ENCODE results near the gene DNAH6.

DNAH6 gene

DNA sequence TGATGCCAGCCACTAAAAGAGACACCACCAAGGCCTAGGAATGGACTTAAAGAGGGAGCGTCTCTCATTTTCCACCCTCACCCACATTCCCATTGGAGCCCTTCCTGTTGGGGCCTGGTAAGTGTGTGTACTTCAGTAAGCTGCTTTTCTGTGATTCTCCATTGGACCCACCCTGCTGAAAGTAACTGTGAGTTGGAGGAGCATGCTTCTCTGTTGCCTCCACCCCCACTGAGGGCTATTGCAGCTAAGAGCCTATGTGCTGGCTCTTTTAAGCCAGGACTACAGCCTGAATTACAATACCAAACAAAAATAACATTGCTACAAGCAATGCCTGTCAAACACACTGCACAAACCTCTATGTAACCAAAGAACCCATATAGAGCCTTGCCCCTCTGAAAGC is 283.5 kb downstream of the DNAH6 start:
- DNase-seq (ENCODE audit: low spot score), result no peak

DNA sequence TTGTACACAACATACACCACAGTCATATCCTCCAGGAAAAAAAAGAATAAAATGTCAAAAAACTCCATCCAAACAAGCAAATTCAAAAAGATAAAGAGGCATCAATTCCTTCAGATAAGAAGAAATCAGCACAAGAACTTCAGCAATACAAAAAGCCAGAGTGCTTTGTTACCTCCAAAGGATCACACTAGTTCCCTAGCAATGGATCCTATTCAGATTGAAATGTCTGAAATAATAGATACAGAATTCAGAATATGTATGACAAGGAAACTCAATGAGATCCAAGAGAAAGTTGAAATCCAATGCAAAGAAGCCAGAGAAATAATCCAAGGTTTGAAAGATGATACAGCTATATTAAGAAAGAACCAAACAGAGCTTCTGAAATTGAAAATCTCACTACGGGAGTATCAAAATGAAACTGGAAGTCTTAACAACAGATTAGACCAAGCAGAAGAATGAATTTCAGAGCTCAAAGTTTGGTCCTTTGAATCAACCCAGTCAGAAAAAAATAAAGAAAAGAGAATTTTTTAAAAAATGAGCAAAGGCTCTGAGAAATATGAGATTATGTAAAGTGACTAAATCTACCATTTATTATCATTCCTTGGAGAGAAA is 284.0 kb downstream of the DNAH6 start:
- DNase-seq (ENCODE audit: low spot score), result no peak

DNA sequence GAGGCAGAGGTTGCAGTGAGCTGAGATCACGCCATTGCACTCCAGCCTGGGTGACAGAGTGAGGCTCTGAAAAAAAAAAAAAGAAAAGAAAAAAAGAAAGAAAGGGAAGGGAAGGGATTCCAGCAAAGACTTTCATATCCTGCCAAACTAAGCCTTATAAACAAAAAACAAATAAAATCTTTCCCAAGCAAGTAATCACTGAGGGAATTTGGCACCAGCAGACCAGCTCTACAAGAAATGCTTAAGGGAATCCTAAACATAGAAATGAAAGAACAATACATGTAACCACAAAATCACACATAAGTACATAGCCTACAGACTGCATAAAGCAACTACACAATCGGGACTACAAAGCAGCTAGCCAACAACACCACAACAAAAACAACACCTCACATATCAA is 285.5 kb downstream of the DNAH6 start:
- no peak for DNase-seq (ENCODE audit: low spot score)

DNA sequence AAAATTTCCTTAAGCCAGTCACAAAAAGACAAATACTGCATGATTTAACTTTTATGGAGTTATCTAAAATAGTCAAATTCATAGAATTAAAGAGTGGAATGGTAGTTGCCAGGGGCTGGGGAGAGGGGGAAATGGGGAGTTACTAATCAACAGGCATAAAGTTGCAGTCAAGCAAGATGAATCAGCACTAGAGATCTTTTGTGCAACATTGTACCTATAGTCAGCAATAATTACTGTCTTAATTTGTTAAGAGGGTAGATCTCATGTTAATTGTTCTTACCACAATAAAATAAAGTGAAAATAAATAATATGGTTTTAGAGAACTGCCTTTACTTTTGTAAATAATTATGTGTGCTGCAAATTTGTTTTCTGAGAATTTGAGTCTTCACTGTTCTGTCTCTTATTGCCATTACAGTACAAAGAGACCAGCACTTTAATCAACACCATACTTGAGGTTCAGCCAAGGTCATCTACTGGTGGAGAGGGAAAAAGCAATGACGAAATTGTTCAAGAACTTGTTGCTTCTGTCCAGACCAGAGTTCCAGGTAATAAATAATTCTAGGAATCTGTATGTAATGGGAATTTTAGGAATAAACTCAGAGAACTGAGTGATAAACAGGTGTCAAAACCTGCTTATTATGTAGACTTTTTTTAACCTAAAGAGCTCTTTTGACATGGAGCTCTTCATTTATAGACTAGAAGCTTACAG is 289.1 kb downstream of the DNAH6 start:
- DNase-seq (ENCODE audit: low spot score), result no peak

DNA sequence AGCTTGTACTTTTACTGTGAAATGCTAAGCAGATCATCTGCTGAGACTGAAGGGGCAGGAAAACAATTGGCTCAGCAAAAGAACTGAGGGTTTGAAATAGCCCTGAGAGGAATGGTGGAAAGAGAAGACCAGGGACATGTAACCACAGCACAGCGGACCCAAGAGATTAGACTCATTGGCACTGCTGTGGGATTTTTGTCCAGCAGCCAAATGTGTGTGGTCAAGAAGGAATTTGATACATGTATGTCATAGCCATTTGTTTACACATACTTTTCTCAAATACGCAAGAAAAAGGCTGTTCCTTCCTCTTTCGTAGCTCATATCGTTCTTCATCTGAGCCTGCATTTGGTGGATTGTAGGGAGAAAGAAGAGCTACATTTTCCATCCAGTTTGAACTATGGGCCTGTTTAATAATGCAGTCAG is 290.8 kb downstream of the DNAH6 start:
- DNase-seq (ENCODE audit: low spot score), result no peak

DNA sequence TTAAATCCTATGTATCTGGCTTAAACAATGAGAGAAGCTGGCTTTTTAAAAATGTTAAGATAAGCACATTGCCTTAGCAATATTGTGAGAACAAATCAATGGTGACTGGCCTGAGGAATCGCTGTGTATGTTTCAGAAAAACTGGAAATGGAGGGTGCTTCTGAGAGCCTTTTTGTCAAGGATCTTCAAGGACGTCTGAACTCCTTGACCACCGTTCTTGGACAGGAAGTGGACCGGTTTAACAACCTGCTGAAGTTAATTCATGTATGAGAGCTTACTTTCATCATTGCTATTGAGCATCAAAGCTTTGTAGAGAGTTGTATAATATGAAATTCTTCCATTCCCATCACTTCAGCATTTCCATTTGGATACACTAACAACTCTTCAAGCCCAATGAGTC is 292.0 kb downstream of the DNAH6 start:
- no peak for DNase-seq (ENCODE audit: low spot score)

DNA sequence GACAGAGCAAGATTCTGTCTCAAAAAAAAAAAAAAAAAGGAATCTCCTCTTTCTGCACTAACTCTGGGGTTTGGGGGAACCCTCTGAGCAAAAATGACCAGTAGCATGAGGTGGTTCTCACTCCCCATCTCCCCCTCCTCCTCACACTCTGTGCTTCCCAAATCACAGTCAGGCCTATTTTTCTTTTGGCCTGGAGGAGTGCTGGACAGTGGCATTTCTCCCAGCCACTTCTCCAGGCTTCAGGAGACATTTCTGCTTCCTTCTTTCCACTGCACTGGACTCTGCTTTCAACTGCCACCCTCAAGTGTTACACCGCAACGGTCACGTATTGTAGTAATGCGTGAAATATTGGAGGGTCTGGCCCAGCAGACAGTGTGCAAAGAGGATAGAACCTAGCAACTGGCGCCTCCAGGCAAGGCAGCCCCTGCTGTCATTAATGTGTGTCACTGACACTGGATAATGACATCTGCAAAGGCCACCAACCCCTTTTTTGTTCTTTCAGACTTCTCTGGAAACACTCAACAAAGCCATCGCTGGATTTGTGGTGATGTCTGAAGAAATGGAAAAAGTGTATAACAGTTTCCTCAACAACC is 295.6 kb downstream of the DNAH6 start:
- no peak for DNase-seq (ENCODE audit: low spot score)

DNA sequence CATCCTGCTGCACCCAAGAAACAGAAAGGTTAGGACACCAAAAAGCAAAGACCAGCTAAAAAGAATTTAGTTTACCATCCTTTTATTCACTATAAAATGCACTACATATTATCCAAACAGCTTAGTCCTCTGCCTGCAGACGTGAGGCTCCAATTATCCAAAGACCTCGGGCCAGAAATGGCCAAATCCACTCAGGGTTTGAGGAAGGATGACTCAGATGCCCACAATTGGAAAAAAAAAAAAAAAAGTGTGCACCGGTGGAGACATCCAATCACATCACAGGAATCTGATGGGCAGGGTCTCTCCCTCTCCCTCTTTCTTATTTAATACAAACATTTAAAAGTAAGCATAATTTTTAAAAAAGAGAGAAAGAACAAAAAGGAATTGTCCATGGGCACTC is 298.8 kb downstream of the DNAH6 start:
- DNase-seq (ENCODE audit: low spot score), result no peak

DNA sequence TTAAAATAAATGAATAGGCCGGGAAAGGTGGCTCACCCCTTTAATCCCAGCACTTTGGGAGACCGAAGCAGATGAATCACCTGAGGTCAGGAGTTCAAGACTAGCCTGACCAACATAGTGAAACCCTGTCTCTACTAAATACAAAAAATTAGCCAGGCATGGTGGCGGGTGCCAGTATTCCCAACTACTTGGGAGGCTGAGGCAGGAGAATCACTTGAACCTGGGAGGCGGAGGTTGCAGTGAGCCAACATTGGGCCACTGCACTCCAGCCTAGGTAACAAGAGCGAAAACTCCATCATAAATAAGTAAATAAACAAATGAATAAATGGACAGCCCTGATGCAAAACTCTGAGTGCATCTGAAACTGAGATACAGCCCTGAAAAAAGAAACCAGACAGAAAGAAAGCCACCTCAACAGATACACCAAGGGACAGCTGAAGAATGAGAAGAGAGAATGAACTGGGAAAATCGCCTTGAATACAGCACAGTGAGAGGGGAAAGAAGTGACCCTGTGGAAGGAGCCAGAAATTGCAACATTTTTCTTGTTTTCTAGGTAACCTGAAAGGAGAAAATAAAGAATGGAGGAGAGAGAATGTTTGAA is 300.2 kb downstream of the DNAH6 start:
- no peak for DNase-seq (ENCODE audit: low spot score)

DNA sequence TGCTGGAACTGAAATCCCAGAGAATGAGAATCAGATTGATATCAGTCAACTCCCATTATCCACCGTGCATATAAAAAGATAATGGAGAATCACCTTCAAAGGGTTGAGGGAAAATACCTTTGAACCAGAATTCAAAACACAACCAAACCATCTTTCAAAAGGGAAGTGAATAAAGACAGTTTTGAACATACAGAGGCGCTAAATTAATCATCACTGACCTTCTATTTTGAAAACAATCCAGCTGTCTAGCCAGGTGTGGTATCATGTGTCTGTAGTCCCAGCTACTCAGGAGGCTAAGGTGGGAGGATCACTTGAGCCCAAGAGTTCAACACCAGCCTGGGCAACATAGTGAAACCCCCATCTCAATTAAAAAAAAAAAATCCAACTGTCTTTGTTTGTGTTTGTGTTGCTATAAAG is 300.9 kb downstream of the DNAH6 start:
- DNase-seq (ENCODE audit: low spot score), result no peak

DNA sequence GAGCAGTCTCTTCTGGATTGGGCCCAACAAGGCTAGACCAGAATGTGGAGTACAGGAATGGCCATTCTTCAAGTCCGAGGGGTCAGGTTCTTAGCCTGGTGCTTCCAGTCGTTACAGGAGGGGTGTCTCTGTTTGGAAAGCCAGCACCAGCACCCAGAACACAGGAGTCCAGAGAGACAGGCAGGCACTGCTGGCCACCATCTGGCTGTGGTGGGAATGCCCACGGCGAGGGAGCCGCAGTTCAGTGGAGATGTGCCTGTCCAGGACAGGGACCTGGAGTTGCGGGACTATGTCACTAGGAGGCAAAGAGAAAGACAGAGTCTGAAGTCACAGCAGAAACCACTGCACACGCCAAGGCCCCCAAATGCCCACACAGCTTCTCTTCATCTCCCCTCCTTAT is 305.5 kb downstream of the DNAH6 start:
- DNase-seq (ENCODE audit: low spot score), result no peak

DNA sequence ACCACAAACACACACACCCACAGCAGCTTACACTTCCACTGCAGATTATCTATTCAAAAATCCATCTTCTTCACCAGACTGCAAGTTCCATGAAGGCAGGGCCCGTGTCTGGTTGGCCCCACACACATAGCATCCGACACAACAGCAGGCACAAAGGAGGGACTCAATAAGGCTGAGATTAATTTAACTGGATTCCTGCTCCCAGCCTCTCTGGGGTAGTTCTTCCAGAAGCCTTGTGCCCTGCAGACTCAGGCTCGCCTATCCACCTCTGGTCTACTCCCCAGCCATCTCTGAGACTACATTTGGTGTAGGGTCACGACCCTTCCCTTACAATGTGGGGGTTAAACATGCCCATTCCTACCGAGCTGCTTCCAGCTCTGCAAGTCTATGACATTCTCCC is 306.9 kb downstream of the DNAH6 start:
- no peak for DNase-seq (ENCODE audit: low spot score)

DNA sequence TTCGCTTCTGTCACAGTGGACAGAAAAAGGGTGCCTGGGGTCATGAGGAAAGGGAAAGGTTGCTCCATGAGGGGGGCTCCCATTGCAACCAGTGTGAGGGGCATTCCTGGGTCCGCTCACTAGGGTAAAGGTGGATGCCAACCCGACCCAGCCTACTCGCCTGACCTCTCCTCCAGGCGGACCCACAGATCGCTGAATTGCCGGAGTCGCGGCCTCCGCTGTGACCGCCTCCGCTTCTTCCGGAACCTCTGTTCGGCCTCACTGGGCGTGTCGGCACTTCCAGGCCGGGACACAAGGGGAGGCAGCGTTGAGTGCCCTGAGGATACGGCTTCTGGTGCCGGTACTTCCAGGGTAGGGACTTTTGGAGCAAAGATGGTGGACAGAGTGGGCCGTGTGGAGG is 307.5 kb downstream of the DNAH6 start:
- no peak for DNase-seq (ENCODE audit: low spot score)

DNA sequence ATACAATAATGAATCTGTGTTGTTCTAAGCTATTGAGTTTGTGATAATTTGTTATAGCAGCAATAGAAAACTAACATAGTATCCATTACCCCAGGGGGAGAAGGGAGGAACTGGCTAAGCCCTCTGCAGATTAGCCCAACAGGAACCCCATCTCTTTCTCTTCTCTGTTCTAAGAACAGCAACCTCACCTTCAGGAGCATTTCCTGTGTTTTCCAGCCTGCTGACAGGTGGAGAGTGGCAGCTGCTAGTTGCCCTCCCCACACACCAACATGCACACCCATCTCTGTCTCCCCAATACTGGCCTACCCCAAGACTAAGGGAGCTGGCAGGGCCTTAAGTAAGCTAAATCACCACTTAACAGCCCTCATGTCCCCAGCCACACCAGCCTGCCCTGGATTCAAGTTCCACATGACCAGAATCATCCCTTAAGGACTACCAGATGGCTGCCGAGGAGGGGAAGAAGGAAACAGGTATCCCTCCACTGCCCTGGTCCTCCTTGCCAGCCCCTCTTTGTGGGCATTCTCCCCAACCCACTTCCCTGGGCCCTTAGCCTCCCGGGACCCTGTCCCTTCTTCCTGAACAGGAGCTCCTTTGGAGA is 311.8 kb downstream of the DNAH6 start:
- DNase-seq (ENCODE audit: low spot score), result no peak

DNA sequence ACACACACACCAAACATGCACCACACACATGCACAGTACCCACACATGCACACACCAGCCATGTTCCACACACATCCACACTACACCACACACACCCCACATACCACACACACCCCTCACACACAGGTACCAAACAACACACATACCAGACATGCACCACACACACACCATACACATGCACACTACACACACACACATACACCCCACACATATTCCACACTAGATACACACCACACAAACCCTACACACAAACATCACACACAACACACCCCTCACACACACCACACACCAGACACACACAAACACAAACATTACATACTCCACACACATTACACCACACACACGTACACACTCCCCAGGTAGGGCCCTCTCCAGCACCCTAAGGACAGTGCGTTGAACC is 313.4 kb downstream of the DNAH6 start:
- no peak for DNase-seq (ENCODE audit: low spot score)

DNA sequence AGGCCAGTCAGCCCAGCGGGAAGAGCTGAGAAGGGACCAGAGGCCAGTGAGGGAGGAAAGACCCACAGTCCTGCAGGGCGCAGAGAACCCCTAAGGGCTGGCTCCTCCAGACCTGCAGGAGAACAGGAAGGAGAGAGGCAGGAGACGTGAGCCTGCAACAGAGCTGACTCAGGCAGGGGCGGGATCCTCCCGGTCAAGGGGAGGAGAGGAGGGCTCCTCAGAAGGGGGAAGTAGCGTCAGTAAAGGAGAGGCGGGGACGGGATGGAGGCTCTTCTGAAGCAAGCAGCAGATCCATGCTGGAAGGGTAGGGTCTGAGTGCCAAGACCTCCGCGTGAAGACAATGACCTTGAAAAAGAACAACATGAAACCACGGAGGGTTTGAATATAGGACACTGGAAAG is 313.8 kb downstream of the DNAH6 start:
- DNase-seq (ENCODE audit: low spot score), result no peak

DNA sequence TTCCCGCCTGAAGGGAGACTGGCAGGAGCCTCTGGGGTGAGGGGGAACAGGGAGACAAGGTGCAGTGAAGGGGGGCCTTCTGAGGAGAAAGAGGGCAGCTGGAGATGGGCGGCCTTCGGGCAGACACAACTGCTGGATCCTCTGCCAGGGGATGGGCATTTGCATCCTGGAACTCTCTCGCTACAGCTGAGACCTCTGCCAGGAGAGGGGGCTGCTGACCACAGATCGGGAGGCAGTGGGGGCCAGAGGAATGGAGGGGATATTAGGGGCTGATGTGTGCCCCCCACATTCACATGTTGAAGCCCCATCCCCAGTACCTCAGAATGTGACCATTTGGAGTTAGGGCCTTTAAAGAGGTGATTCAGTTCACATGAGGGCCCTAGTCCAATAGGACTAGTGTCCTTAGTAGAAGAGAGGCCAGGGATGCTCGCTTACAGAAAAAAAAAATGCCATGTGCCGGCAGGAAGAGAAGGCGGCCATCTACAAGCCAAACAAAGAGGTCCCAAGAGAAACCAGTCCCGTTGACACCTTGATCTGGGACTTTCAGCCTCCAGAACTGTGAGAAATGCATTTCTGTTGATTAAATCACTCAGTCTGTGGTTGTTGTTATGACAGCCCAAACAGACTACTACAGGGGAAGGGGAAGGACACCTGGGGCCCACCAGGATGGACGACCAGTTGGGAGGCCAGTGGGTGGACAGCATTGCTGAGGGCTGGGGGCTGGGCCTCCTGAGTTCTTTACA is 314.6 kb downstream of the DNAH6 start:
- no peak for DNase-seq (ENCODE audit: low spot score)

DNA sequence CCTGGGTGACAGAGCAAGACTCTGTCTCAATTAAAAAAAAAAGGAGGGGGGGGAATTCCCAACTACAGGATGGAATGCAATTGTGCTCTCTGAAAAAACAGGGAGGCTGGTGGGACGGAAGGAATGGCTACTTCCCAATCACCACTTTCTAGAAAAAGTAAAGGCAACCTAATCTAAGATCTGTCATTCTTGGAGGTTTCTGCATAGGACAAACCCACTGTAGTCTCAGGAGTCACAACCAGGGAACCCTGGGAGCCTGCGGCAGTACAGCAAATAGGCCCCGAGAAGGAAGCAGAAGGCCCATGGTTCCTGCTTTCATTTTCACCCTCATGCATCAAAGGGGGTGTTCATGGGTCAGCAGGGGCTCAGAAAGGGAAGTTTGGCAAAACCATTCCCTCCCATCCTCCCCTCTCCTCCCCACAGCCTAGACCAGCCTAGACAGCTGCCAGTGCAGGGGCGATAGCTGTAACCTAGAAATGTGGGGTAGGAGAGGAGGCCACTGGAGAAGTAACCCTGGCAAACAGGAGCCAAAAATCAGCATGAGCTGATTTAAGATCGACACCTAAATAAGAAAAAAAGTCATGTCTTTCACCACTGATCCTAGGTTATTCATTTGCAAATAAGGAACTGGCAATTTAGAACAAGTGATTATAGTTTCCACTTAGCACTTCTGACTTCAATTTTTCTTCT is 316.6 kb downstream of the DNAH6 start:
- DNase-seq (ENCODE audit: low spot score), result no peak

DNA sequence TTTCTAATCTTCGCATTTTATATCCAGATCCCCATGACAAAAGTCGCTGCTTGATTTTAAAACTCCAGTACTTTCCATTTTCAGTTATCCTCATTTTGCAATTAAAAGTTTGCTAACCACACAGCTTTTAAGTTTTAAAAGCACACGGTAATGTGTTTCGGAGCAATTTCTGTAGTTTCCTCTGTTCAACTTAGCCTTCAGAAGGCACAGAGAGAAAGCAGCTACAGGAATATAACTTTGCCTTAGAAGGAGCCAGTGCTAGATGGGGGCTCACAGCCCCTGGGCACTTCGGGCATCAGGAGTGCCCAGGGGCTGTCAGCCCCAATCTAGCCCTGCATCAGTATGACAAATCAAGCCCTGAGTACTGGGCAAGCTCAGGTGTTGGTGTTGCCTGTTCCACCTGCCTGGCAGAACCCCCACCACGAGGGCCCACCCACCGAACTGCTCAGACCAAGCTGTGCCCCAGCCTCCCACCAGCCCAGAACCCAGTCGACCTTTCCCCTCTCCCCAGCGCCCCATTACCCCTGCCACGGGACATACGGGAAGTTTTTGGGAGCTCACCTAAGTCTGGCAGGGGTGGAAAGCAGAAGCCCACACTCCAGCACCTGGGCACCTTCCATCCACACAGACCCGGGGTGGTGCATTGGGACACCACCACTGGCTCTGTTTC is 317.3 kb downstream of the DNAH6 start:
- DNase-seq (ENCODE audit: low spot score), result no peak

DNA sequence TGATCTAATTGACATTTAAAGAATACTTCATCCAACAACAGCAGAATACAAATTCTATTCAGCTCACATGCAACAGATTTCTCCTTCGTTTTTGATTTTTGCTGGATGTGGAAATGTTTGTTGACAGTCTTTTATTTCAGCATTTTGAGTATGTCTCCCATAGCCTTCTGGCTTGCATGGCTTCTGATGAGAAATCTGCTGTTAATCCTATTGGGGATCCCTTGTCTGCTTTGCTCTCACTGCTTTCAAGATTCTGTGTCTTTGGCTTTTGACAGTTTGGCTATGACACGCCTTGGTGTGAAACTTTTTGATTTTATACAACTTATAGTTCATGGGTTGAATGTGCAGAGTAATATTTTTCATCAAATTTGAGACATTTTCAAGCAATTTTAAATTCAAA is 319.9 kb downstream of the DNAH6 start:
- DNase-seq (ENCODE audit: low spot score), result no peak
